Measurements from ENCODE around the gene MTHFD1.

The MTHFD1 gene

GRCh38 chr14:64495252-64495651 lies 107.1 kb downstream of the MTHFD1 start:
- DNase-seq (ENCODE audit: low read depth): no peak

DNA sequence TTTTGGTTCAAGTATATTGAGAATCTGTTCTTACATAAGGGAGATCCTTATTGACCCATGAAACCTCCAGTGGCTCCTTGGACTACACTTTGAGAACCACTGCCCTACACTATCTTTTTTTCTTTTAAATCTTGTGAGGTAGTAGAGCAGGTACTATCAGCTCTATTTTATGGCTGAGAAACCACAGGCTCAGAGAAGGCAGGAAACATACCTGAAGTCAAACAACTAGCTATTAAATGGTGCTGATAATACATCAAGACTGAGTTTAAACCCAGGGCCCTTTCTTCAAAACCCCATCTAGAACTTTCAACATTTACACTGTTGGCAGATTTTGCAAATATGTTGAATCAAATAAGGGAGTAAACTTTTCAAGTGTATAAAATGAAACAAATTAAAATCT lies 108.6 kb downstream of the MTHFD1 start:
- DNase-seq (ENCODE audit: low read depth): no peak

GRCh38 chr14:64500088-64500487 lies 111.9 kb downstream of the MTHFD1 start:
- DNase-seq (ENCODE audit: low read depth): peak; percentile 48

DNA sequence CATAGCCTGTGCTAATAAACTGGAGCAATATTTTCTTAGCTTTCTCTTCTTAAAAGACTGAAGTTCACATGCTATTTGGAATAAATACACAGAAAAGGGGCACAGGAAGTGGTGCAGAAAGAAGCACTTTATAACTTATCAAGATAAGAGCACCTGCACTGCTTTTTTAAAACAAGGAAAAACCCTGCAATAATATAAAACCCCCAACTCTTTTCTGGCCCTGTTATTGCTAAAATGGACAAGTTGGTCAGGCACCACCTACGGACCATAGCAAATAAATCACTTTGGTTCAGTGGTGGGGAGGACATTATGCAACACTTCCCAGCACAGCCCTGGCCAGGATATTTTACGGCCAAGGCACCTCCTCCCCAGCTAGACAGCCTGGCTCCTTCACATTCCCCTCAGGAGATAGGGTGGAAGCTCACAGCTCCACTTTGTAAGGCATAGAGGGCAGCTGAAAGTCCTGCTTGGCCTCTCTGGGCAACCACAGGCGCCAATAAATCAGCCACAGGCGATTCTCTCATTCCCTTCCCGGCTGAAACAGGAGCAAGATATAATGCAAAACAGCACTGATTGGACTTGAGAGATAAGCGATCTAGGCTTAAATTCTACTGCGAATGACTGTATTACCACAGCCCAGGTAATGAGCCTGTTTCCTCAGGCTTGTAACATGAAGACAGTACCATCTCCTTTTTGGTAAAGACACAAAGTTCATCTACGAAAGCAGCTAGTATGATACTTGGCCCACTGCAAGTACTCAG lies 113.4 kb downstream of the MTHFD1 start:
- DNase-seq (ENCODE audit: low read depth): peak; percentile 98

DNA sequence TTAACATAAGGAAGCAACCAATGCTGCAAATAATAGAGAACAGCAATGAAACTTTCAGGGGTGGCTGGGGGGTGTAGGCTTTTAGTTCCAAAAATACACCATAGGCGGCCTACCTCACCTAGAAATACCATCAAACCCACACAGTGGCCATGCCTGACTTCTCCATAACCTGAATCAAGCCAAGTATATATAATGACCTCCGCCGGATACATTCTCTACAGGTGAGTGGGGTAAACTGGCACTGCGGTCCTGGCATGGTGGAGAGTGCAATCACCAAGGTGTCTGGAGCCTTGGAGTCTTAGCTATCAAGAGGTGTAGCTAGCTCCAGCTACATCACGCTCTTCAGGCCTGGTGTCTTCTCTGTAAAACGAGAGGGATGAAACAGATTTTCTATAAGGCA lies 114.3 kb downstream of the MTHFD1 start:
- no peak for DNase-seq (ENCODE audit: low read depth)

DNA sequence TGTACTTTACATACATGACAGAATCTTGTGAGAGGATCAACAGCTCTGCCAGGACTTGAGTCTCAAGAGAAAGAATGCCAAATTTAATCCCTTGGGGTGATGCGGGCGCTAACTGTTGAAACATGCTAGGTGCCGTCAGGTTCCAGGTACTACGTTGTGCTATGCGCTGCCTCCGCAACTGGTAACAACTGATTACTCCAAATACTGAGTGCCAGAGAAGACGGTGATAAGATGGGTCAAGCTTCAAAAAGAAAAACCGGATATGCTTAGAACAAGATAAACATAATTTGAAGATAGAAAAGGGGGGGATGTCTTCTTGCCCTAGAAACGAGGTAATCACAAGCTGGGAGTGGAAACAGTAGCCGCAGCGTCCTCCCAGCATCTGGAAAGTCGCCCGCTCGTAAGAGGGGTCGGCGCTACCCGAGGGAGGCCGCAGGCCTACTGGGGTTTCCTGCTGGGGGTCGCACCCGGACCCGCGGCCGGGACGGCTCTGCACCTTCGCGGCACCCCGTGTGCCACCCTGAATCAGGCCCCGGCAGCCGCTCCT lies 114.8 kb downstream of the MTHFD1 start:
- peak; percentile 61 for DNase-seq (ENCODE audit: low read depth)

DNA sequence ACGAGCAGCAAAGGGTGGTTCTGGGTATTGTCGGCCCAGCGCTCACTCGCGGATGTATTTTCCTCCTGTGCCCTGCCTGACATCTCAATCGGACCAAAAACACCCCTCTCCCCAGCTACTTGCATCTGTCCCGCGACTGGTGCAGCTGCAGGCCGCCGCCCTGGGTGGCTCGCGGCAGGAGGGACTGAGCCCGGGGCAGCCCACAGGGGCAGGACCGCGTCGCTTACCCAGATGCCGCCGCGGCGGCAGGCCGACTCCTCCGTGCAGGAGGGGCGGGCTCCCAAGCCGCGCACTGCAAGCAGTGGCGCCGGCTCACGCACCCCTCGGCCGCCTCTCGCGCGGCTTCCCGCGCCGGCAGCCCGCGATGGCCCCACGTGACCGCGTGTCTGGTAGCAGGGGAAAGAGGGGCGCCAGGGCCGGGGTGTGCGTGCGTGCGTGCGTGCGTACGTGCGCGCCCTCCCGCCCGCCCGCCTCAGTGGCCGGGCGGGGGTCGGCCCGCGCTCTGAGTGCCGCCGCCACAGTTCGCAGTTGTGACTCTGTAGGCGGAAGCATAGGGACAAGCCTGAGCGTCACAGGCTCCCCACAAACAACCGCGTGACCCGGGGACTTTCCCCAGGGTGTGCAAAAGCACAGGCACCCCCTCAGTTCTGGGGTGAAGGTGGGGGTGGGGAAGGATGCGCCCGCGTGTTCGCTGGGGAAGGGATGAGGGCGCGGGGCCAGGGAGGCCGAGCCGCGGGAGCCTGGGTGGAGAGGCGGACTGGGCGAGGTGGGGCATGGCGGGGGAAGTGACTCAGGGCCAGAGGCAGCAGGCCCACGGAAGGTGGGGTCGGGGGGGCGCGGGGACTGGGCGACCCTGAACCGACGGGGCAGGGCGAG lies 115.5 kb downstream of the MTHFD1 start, which contains the start of gene ZBTB25:
Gene ZBTB25, minus strand, starts transcription at position 405 of the 876 bp plus-strand sequence. CDS start 13,305 bp downstream, outside the sequence.
- peak; percentile 90 for DNase-seq (ENCODE audit: low read depth)

- DNase-seq (ENCODE audit: low read depth): peak; percentile 81
These were observed 116.2 kb downstream of the MTHFD1 start, which contains the start of gene ZBTB1 for GRCh38 chr14:64504310-64504896. Gene ZBTB1 (plus strand): TSS chr14:64504770. CDS start chr14:64521505, 16,735 bp downstream.

DNA sequence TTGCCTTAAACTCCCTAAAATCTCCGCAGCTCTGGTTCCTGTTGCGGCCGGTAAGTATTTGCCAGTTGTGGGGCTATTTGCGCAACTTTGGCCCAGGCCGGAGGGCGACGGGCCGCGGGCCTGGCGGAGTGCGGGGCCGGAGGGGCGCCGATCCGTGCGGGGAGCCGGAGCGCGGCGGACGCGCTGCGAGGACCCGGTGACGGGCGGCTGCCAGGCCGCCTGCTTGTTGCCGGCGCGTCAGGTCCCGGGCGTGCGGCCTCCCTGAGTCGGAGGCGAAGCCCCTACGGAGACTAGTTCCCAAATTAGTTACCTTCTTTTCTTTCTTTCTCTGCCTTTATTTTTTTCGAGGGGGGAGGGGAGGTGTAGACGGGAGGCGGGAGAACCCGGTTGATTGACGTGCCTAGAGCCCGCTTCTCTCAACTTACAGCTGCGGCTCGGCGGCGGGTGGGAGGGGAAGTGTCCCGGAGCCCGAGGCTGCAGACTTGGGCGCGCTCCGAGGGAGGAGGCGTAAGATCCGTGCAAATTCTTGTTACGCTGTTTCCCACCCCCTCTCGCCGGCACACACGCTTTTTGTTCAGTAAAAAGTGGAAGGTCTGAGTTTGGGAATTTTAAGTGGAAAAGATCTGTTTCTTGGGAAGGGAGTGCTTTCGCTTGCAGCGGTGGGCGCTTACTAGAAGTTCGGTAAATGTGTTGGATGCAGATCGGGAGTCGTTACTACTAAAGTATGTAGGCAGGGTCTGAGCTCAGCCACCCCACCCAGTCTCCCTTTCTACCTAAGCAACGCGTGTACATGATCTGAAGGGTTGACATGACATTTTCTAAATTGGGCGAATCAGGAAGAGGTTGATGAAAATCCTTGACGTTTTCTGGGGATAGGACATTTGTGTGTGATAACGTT lies 117.0 kb downstream of the MTHFD1 start:
- DNase-seq (ENCODE audit: low read depth): peak; percentile 81

- DNase-seq (ENCODE audit: low read depth): no peak
These were observed 118.6 kb downstream of the MTHFD1 start for GRCh38 chr14:64506721-64507120.

- peak; percentile 60 for DNase-seq (ENCODE audit: low read depth)
These were observed 119.4 kb downstream of the MTHFD1 start for GRCh38 chr14:64507376-64508156.

GRCh38 chr14:64508215-64508776 lies 120.1 kb downstream of the MTHFD1 start:
- DNase-seq (ENCODE audit: low read depth): no peak

DNA sequence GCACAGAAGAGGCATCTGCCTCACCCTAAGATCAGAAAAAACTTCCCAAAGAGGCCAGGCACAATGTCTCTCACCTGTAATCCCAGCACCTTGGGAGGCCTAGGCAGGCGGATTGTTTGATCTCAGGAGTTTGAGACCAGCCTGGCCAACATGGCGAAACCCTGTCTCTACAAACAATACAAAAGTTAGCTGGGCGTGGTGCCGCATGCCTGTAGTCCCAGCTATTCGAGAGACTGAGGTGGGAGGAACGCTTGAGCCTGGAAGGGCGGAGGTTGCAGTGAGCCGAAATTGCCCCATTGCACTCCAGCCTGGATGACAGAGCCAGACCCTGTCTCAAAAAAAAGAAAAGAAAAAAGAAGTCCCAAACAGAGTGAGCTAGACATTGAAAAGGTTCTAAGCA lies 120.9 kb downstream of the MTHFD1 start:
- DNase-seq (ENCODE audit: low read depth): no peak
